Measurements from ENCODE around the gene OPCML. TPM values are rescaled to one million over a fixed set of nuclear protein-coding genes. Genes with fewer than 3 reads are reported as not detected.

OPCML gene
- total and polyA plus RNA-seq, 2 of the 13 experiments (the other 11 are each of a cell fraction or from before 2014, with no cell fraction given) = not detected

- no peak for TF ChIP-seq ATF6 (CRISPR knock-in tag; conservative IDR thresholded peaks at IDR 0.05)
These were observed 365.6 kb downstream of the OPCML start (continued) for GRCh38 chr11:133166662-133167061.

- ATAC-seq = no peak
- Histone ChIP-seq H3K27me3 (ENCODE audit: control insufficient read depth in 1 of 2, insufficient read depth in 2 of 2, low read length in 2 of 2) (peaks cover 2 to 21% of the 10 kb centered on the region in 2 experiments; a peak in 4 of 5 replicates), H3K27ac (ENCODE audit: extremely low read length, insufficient read depth, low read length) (no peak overlapping the region), H2AFZ (ENCODE audit: low read length) (no peak overlapping the region), H3K9me3 (ENCODE audit: low read length) (no peaks in the 10 kb centered on the region), H3K9ac (ENCODE audit: insufficient read depth, low read depth, low read length) (no peak overlapping the region), H3K36me3 (replicated peaks in 1 of 2; ENCODE audit: control insufficient read depth in 1 of 2, insufficient read depth in 2 of 2, low read length in 2 of 2) (no peaks in the 10 kb centered on the region), H3K79me2 (ENCODE audit: insufficient read depth, low read length) (no peaks in the 10 kb centered on the region), H3K4me3 (replicated peaks in 1 of 3; ENCODE audit: insufficient read depth in 1 of 3, low read depth in 2 of 3, low read length in 3 of 3) (no peak overlapping the region), H3K4me2 (ENCODE audit: low read depth, low read length) (no peak overlapping the region), H3K4me1 (ENCODE audit: insufficient read depth, low read length) (peaks cover 6% of the 10 kb centered on the region; the same call in 1 of the 2 replicates), H4K20me1 (ENCODE audit: insufficient read depth, low read length) (no peaks in the 10 kb centered on the region)
- in situ Hi-C loops (cut with HindIII; ENCODE audit: extremely low pct_ligation_motif_present, low pct_unique_long_range_greater_than_20kb) (no loop called here), intact Hi-C loops (cut with micrococcal nuclease; ENCODE audit: unreplicated experiment) (no loop called here)
- 59% methylated on average over 5 of the region's 7 CpGs for WGBS (ENCODE audit: low lambda C conversion rate)
- DNase-seq (ENCODE audit: low spot score) = no peak
- TF ChIP-seq ZNF674 (CRISPR knock-in tag; IDR thresholded peaks at IDR 0.05; ENCODE audit: low read depth) = no peak
- no peak for TF ChIP-seq ZNF800 (CRISPR knock-in tag; IDR thresholded peaks at IDR 0.05)
- no peak for TF ChIP-seq NFIB (CRISPR knock-in tag; IDR thresholded peaks at IDR 0.05; ENCODE audit: borderline replicate concordance)
- TF ChIP-seq SMAD3 (CRISPR knock-in tag; IDR thresholded peaks at IDR 0.05) = no peak
- no peak for TF ChIP-seq ZNF639 (CRISPR knock-in tag; conservative IDR thresholded peaks at IDR 0.05)
- TF ChIP-seq ZNF83 (CRISPR knock-in tag; IDR thresholded peaks at IDR 0.05; ENCODE audit: borderline replicate concordance) = no peak
- POLR2A ChIA-PET = no interaction called here
- no peak for FAIRE-seq
- CTCF ChIA-PET (ENCODE audit: low intra/inter-chr PET ratio, low total read pairs) = no interaction called here
- BruUV-seq (replicated peaks) = no TSS peak
These were observed 367.3 kb downstream of the OPCML start for GRCh38 chr11:133164986-133165385.

All from HepG2 (cell line).